ENCODE results near the gene PGR.

Gene PGR

DNA sequence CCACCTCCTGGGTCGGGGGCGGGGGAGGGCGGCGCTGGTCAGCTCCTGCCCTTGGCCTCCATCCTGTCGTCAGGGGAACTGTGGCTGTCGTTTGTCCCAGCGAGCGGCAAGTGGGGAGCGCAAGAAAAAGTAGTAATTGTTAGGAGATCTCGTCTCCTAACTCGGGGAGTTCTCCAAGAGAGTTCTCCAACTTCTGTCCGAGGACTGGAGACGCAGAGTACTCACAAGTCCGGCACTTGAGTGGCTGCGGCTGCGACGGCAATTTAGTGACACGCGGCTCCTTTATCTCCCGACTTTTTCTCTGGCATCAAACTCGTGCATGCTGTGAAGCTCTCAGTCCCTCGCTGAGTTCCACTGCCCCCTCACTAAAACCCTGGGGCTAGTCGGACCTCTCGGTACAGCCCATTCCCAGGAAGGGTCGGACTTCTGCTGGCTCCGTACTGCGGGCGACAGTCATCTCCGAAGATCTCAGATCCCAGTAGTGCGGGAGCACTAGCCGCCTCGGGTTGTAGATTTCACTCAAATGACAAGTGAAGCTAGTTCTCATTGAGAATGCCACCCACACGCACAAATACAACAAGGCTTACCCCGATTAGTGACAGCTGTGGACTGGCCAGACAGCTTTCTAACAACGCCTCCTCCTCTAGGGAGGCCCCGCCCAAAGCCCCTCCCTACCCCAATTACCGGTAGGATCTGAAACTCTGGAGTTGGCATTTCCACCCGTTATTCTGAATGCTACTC, at the start of gene PGR:
Gene PGR (minus strand): TSS at position 611 of the 741 bp plus-strand sequence. CDS start 743 bp downstream, outside the sequence.
- Histone ChIP-seq H3K27ac (ENCODE audit: low read depth in 2 of 2, low read length in 2 of 2) (no peak within 1 kb of the TSS), H3K4me3 (ENCODE audit: low read length in 2 of 2) (peak within 1 kb of the TSS; percentile 51 to 53), H3K9ac (ENCODE audit: low read depth in 1 of 2, low read length in 2 of 2) (no peak within 1 kb of the TSS), H3K4me1 (ENCODE audit: control insufficient read depth in 2 of 2, insufficient read depth in 2 of 2, low read length in 2 of 2) (no peaks in the 10 kb centered on the region), H3K27me3 (ENCODE audit: control insufficient read depth in 2 of 2, insufficient read depth in 2 of 2, low read length in 2 of 2) (peaks cover 16 to 36% of the 10 kb centered on the region in 2 donors), H3K36me3 (ENCODE audit: control insufficient read depth in 2 of 2, insufficient read depth in 2 of 2, low read length in 2 of 2) (no peaks in the 10 kb centered on the region), H3K9me3 (ENCODE audit: control insufficient read depth in 2 of 2, low read length in 2 of 2) (no peaks in the 10 kb centered on the region)

DNA sequence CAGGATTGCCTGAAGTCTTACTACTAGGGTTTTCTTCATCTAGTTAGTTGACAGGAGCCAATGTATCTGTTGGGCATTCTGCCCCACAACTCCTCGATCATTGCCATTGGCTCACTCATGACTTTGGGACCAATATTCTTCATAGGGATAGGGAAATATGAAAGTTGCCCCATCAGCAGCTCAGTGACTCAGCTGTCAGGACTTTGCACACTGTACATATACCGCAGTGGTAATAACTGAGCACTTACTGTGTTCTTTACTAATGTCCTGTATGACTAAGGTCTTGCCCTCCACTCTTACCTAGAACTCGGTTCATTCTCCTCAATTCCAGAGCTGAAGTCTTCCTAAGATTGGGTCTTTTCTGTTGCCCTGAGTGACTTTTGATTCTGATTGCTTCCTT, 46.8 kb upstream of the PGR start:
- Histone ChIP-seq H3K9ac (ENCODE audit: low read depth in 1 of 2, low read length in 2 of 2) (no peak overlapping the region), H3K9me3 (ENCODE audit: control insufficient read depth in 2 of 2, low read length in 2 of 2) (no peaks in the 10 kb centered on the region), H3K27ac (ENCODE audit: low read depth in 2 of 2, low read length in 2 of 2) (no peak overlapping the region), H3K4me1 (ENCODE audit: control insufficient read depth in 2 of 2, insufficient read depth in 2 of 2, low read length in 2 of 2) (no peaks in the 10 kb centered on the region), H3K27me3 (ENCODE audit: control insufficient read depth in 2 of 2, insufficient read depth in 2 of 2, low read length in 2 of 2) (no peaks in the 10 kb centered on the region), H3K4me3 (ENCODE audit: low read length in 2 of 2) (no peak overlapping the region), H3K36me3 (ENCODE audit: control insufficient read depth in 2 of 2, insufficient read depth in 2 of 2, low read length in 2 of 2) (no peaks in the 10 kb centered on the region)

DNA sequence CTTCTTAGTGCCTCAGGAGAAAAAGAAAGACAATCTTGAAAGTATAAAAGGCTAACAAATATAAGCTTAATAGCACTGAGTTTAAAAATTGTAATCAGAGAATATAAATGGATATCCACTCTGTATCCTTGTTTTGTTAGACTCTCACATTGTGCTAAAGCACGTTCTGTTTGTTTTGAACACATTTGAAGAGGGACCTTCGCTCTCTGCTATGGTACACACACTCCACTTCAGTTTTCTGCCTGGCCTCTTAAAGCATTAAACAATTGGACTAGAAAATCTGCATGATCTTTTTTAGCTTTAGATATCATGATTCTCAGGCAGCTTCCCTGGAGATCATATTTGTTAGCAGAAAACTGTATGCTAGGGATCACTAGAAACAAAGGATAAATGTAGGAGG, 40.3 kb upstream of the PGR start:
- no peak overlapping the region for H3K27ac ChIP-seq (ENCODE audit: low read depth in 2 of 2, low read length in 2 of 2)
- no peaks in the 10 kb centered on the region for H3K4me1 ChIP-seq (ENCODE audit: control insufficient read depth in 2 of 2, insufficient read depth in 2 of 2, low read length in 2 of 2)
- no peaks in the 10 kb centered on the region for H3K36me3 ChIP-seq (ENCODE audit: control insufficient read depth in 2 of 2, insufficient read depth in 2 of 2, low read length in 2 of 2)
- no peaks in the 10 kb centered on the region for H3K9me3 ChIP-seq (ENCODE audit: control insufficient read depth in 2 of 2, low read length in 2 of 2)
- no peak overlapping the region for H3K4me3 ChIP-seq (ENCODE audit: low read length in 2 of 2)
- no peaks in the 10 kb centered on the region for H3K27me3 ChIP-seq (ENCODE audit: control insufficient read depth in 2 of 2, insufficient read depth in 2 of 2, low read length in 2 of 2)
- H3K9ac ChIP-seq (ENCODE audit: low read depth in 1 of 2, low read length in 2 of 2): no peak overlapping the region

DNA sequence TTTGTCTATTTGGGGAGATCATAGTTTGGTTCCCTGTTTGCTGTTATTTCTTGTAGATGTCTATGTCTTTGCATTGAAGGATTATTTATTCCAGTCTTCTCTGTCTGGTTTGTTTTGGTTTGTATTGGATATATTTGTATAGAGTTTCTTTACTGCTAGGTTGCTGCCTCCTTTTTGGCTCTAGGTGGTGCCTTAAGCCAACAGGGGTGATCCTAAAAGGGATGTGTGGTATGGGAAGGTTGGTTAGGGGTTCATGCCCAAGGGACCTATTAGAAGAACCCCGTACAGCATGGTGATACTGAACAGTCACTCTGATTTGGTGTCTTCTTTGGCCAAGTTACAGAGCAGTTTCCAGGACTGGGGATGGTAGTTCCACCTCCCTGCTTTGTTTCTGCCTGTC, 36.4 kb upstream of the PGR start:
- Histone ChIP-seq H3K4me3 (ENCODE audit: low read length in 2 of 2) (no peak overlapping the region), H3K9ac (ENCODE audit: low read depth in 1 of 2, low read length in 2 of 2) (no peak overlapping the region), H3K9me3 (ENCODE audit: control insufficient read depth in 2 of 2, low read length in 2 of 2) (no peaks in the 10 kb centered on the region), H3K4me1 (ENCODE audit: control insufficient read depth in 2 of 2, insufficient read depth in 2 of 2, low read length in 2 of 2) (no peaks in the 10 kb centered on the region), H3K27ac (ENCODE audit: low read depth in 2 of 2, low read length in 2 of 2) (no peak overlapping the region), H3K36me3 (ENCODE audit: control insufficient read depth in 2 of 2, insufficient read depth in 2 of 2, low read length in 2 of 2) (no peaks in the 10 kb centered on the region), H3K27me3 (ENCODE audit: control insufficient read depth in 2 of 2, insufficient read depth in 2 of 2, low read length in 2 of 2) (no peaks in the 10 kb centered on the region)

DNA sequence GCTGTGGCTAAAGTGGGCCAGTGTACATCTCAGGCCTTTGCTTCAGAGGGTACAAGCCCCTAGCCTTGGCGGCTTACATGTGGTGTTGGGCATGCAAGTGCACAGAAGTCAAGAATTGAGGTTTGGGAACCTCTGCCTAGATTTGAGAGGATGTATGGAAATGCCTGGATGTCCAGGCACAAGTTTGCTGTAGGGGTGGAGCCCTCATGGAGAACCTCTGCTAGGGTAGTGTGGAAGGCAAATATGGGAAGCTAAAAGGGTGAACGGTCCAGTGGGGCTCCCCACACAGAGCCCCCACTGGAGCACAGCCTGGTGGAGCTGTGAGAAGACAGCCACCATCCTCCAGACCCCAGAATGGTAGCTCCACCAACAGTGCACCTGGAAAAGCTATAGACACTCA, 28.5 kb upstream of the PGR start:
- H3K9ac ChIP-seq (ENCODE audit: low read depth in 1 of 2, low read length in 2 of 2): no peak overlapping the region
- no peaks in the 10 kb centered on the region for H3K4me1 ChIP-seq (ENCODE audit: control insufficient read depth in 2 of 2, insufficient read depth in 2 of 2, low read length in 2 of 2)

DNA sequence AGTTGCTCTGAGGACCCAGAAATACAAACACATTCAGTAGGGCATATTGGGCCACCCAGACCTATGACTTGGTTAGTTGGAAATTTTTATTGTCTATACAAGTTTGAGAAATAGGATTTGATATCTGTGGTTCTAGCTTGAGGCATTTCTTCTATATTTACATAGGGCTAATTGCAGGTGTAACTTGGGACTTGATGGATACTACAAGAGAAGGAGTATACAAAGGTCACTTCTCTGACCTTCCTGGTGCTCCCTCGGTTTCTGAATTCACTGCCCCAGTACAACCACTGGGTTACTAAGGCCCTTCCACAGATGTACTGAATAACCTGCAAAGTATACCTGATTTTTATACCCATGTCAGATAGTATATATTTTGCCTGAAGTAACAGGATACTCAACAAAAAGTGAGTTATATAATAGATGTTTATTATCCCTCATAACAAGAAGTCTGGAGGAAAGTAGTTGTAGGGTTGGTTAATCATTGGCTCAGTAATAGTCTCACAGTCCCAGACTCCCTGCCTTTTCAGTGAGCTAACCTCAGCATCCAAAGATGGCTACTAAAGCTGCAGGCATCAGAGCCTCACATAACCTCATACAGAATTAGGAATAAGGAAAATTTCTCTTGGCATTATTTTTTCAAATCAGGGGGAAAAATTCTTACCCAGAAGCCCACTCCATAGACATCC, 8.8 kb upstream of the PGR start:
- H3K27me3 ChIP-seq (ENCODE audit: control insufficient read depth in 2 of 2, insufficient read depth in 2 of 2, low read length in 2 of 2): no peaks in the 10 kb centered on the region
- no peak overlapping the region for H3K27ac ChIP-seq (ENCODE audit: low read depth in 2 of 2, low read length in 2 of 2)
- peaks cover 0 to 3% of the 10 kb centered on the region in 2 donors for H3K4me1 ChIP-seq (ENCODE audit: control insufficient read depth in 2 of 2, insufficient read depth in 2 of 2, low read length in 2 of 2)
- peak overlapping the region in 1 of 2 donors; percentile 9 for H3K4me3 ChIP-seq (ENCODE audit: low read length in 2 of 2)
- H3K9ac ChIP-seq (ENCODE audit: low read depth in 1 of 2, low read length in 2 of 2): no peak overlapping the region
- no peaks in the 10 kb centered on the region for H3K36me3 ChIP-seq (ENCODE audit: control insufficient read depth in 2 of 2, insufficient read depth in 2 of 2, low read length in 2 of 2)
- H3K9me3 ChIP-seq (ENCODE audit: control insufficient read depth in 2 of 2, low read length in 2 of 2): no peaks in the 10 kb centered on the region

More for the DNA sequence above, 28.5 kb upstream of the PGR start:
- Histone ChIP-seq H3K36me3 (ENCODE audit: control insufficient read depth in 2 of 2, insufficient read depth in 2 of 2, low read length in 2 of 2) (no peaks in the 10 kb centered on the region), H3K27ac (ENCODE audit: low read depth in 2 of 2, low read length in 2 of 2) (no peak overlapping the region), H3K4me3 (ENCODE audit: low read length in 2 of 2) (no peak overlapping the region), H3K9me3 (ENCODE audit: control insufficient read depth in 2 of 2, low read length in 2 of 2) (peaks cover 0 to 5% of the 10 kb centered on the region in 2 donors), H3K27me3 (ENCODE audit: control insufficient read depth in 2 of 2, insufficient read depth in 2 of 2, low read length in 2 of 2) (no peaks in the 10 kb centered on the region)

DNA sequence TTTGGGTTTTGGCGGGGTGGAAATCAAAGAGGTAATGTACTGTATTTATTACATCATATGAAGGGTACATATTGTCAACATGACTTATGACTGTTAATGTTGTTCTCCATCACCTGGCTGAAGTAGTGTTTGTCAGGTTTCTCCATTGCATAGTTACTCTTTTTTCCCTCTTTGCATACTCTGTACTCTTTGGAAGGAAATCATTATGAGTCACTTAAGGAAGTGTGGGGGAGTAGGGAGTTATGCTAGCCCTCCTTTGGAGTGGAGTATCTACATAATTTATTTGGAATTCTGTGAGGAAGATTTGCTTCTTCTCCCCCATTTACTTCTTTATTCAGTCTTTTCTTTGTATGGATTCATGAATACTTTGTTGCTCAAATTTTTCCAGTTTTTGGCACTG, 3.6 kb upstream of the PGR start:
- Histone ChIP-seq H3K4me3 (ENCODE audit: low read length in 2 of 2) (no peak overlapping the region), H3K27ac (ENCODE audit: low read depth in 2 of 2, low read length in 2 of 2) (no peak overlapping the region), H3K27me3 (ENCODE audit: control insufficient read depth in 2 of 2, insufficient read depth in 2 of 2, low read length in 2 of 2) (peaks cover 16 to 20% of the 10 kb centered on the region in 2 donors), H3K9ac (ENCODE audit: low read depth in 1 of 2, low read length in 2 of 2) (no peak overlapping the region), H3K4me1 (ENCODE audit: control insufficient read depth in 2 of 2, insufficient read depth in 2 of 2, low read length in 2 of 2) (peaks cover 0 to 3% of the 10 kb centered on the region in 2 donors), H3K9me3 (ENCODE audit: control insufficient read depth in 2 of 2, low read length in 2 of 2) (no peaks in the 10 kb centered on the region), H3K36me3 (ENCODE audit: control insufficient read depth in 2 of 2, insufficient read depth in 2 of 2, low read length in 2 of 2) (no peaks in the 10 kb centered on the region)

DNA sequence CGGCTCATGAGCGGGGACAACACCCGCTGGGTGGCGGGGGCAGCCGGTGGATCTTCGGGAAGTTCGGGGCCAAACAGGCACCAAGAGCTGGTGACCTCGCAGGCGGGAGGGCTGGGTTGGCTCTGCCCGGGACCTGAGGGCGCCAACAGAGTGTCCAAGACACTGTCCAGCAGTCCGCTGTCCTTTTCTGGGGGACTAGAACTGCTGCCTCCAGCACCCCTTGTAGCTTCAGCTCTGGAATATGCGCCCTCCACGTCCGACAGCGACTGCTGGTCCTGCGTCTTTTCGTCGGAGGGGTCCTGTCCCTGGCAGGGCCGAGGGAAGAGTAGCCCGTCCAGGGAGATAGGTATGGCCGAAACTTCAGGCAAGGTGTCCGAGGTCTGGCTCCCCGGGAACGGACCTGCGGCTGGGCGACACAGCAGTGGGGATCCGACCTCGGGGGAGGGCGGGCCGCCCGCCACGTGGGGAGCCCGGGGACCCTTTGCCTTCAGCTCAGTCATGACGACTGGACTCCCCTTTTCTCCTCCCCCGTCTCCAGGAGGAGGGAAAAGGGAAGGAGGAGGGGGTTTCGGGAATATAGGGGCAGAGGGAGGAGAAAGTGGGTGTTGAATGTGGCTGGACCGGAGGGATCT, 926 bp downstream of the PGR start:
- Histone ChIP-seq H3K9ac (ENCODE audit: low read depth in 1 of 2, low read length in 2 of 2) (peak overlapping the region in 1 of 2 donors; percentile 9), H3K27me3 (ENCODE audit: control insufficient read depth in 2 of 2, insufficient read depth in 2 of 2, low read length in 2 of 2) (peaks cover 16 to 38% of the 10 kb centered on the region in 2 donors), H3K27ac (ENCODE audit: low read depth in 2 of 2, low read length in 2 of 2) (no peak overlapping the region), H3K9me3 (ENCODE audit: control insufficient read depth in 2 of 2, low read length in 2 of 2) (no peaks in the 10 kb centered on the region), H3K4me3 (ENCODE audit: low read length in 2 of 2) (peak overlapping the region; percentile 51 to 69), H3K36me3 (ENCODE audit: control insufficient read depth in 2 of 2, insufficient read depth in 2 of 2, low read length in 2 of 2) (no peaks in the 10 kb centered on the region), H3K4me1 (ENCODE audit: control insufficient read depth in 2 of 2, insufficient read depth in 2 of 2, low read length in 2 of 2) (no peaks in the 10 kb centered on the region)

DNA sequence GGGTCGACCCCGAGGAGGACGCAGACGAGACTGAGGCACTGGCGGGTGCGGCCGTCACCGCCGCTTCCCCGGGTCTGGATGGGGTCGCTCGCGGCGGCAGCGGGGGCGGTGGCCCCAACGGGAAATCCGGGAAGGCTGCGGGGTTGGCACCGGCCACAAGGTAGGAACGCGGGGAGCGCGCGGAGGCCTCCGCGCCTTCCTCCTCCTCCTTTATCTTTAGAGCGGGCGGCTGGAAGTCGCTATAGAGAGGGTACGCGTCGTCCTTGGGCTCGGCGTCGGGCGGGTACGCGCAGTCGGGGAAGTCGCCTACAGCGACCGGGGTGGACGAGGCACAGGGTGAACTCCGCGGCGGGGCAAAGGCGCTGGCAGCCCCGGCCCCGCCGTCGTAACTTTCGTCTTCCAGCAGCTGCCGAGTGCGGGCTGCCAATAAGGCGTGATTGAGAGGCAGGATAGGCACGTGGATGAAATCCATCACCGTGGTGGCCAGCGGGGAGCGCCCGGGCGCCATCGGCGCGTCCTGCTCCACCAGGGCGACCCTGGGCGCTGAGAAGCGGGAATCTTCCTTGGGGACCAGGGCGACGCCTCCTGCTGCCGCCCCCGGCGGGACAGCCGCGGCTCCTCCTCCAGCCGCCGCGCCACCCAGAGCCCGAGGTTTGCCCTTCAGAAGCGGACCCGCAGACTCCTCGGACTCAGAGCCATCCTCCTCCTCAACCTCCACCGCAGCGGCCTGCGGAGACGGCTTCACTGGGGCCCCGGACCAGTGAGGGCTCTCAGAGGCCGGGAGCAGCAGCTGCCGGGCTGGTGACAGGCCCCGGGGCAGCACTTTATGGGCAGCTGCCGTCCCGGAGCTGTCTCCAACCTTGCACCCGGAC, 1.7 kb downstream of the PGR start:
- Histone ChIP-seq H3K9ac (ENCODE audit: low read depth in 1 of 2, low read length in 2 of 2) (peak overlapping the region in 1 of 2 donors; percentile 49), H3K27me3 (ENCODE audit: control insufficient read depth in 2 of 2, insufficient read depth in 2 of 2, low read length in 2 of 2) (peaks cover 16 to 40% of the 10 kb centered on the region in 2 donors), H3K27ac (ENCODE audit: low read depth in 2 of 2, low read length in 2 of 2) (peak overlapping the region in 1 of 2 donors; percentile 23), H3K4me3 (ENCODE audit: low read length in 2 of 2) (peak overlapping the region; percentile 51 to 69), H3K36me3 (ENCODE audit: control insufficient read depth in 2 of 2, insufficient read depth in 2 of 2, low read length in 2 of 2) (no peaks in the 10 kb centered on the region), H3K4me1 (ENCODE audit: control insufficient read depth in 2 of 2, insufficient read depth in 2 of 2, low read length in 2 of 2) (no peaks in the 10 kb centered on the region), H3K9me3 (ENCODE audit: control insufficient read depth in 2 of 2, low read length in 2 of 2) (no peaks in the 10 kb centered on the region)
